B cell (primary cell): Measurements from ENCODE around the gene NACC1. TPM values are rescaled to one million over a fixed set of nuclear protein-coding genes. Genes with fewer than 3 reads are reported as not detected.

Experiments used
- ATAC-seq: fragments of 200-7000 bp; cut with Tn5 transposase; one replicate; pipeline ENCODE4 v1.10.0; 2021; ENCODE audit warnings: low read depth, mild to moderate bottlenecking, moderate number of reproducible peaks, moderate library complexity
- CTCF ChIA-PET: fragments of 350-600 bp; sonication (Branson Sonifier 250); formaldehyde crosslinking; loops from one replicate; lab custom pipeline; 2021; ENCODE audit warnings: antibody characterized with exemption, inconsistent platforms; lab: Charles Lee
- POLR2A ChIA-PET: fragments of 350-600 bp; sonication (Branson Sonifier 250); formaldehyde crosslinking; loops from one replicate; lab custom pipeline; 2021; ENCODE audit warnings: antibody characterized with exemption; lab: Charles Lee
- DNase-seq: peaks from one replicate; pipeline ENCODE4 v3.0.0; 2013
- H2AFZ ChIP-seq: 2 replicates; pipeline ENCODE4 v1.6.1; 2012; ENCODE audit warnings: mild to moderate bottlenecking, low read depth, low read length; ENCODE audit not compliant: insufficient read depth, poor library complexity, severe bottlenecking
- H3K27ac ChIP-seq, 2 donors: 1 replicate in 1 of 2; 2 replicates in 1 of 2; pipeline ENCODE4 v1.5.1; 2012 to 2013; ENCODE audit warnings: low read length in 2 of 2, mild to moderate bottlenecking in 2 of 2, moderate library complexity in 1 of 2
- H3K27me3 ChIP-seq, 4 experiments: fragments of 200-600 bp in 1 of 4; sonication (generic) in 1 of 4; replicated peaks in 1 of 4; 1 replicate in 2 of 4; 2 replicates in 2 of 4; pipeline versions ENCODE4 v1.6.1 to v1.7.0; 2013 to 2016; ENCODE audit warnings: low read length in 3 of 4, mild to moderate bottlenecking in 2 of 4, mixed read lengths in 1 of 4, moderate library complexity in 1 of 4; ENCODE audit not compliant: insufficient read depth in 4 of 4, control insufficient read depth in 3 of 4; ENCODE audit errors: control extremely low read depth in 1 of 4
- H3K36me3 ChIP-seq, 2 experiments: replicated peaks in 1 of 2; 1 replicate in 1 of 2; 2 replicates in 1 of 2; pipeline versions ENCODE4 v1.6.1 to v1.7.1; 2013; ENCODE audit warnings: low read length in 1 of 2; ENCODE audit not compliant: insufficient read depth in 2 of 2, control insufficient read depth in 1 of 2; ENCODE audit errors: control extremely low read depth in 1 of 2, extremely low read depth in 1 of 2
- H3K4me1 ChIP-seq, 2 donors: fragments of 200-600 bp in 1 of 2; sonication (generic) in 1 of 2; 1 replicate in 1 of 2; 2 replicates in 1 of 2; pipeline versions ENCODE4 v1.5.1 to v1.6.1; 2013 to 2017; ENCODE audit warnings: low read length in 2 of 2; ENCODE audit not compliant: control insufficient read depth in 2 of 2, insufficient read depth in 2 of 2
- H3K4me2 ChIP-seq: replicated peaks from 2 replicates; pipeline ENCODE3; 2012; ENCODE audit warnings: mild to moderate bottlenecking, low read depth, low read length; ENCODE audit not compliant: poor library complexity, severe bottlenecking
- H3K4me3 ChIP-seq, 5 experiments: fragments of 200-600 bp in 1 of 5; sonication (generic) in 1 of 5; 1 replicate in 3 of 5; 2 replicates in 2 of 5; pipeline versions ENCODE4 v1.5.1 to v1.7.0; 2011 to 2016; ENCODE audit warnings: low read length in 4 of 5, mild to moderate bottlenecking in 4 of 5, low read depth in 2 of 5, control low read depth in 1 of 5, moderate library complexity in 1 of 5; ENCODE audit not compliant: insufficient read depth in 1 of 5; ENCODE audit errors: control extremely low read depth in 1 of 5, extremely low read depth in 1 of 5
- H3K79me2 ChIP-seq: fragments of 200-600 bp; sonication (generic); one replicate; pipeline ENCODE4 v1.6.0; 2016; ENCODE audit warnings: low read length; ENCODE audit not compliant: control insufficient read depth, insufficient read depth
- H3K9ac ChIP-seq: fragments of 200-600 bp; sonication (generic); 2 replicates; pipeline ENCODE4 v1.6.1; 2017; ENCODE audit warnings: mild to moderate bottlenecking, low read length, moderate library complexity
- H3K9me3 ChIP-seq, 3 donors: one replicate each; pipeline versions ENCODE4 v1.6.1 to v1.7.1; 2013; ENCODE audit warnings: low read length in 2 of 3; ENCODE audit not compliant: control insufficient read depth in 2 of 3, insufficient read depth in 1 of 3; ENCODE audit errors: control extremely low read depth in 1 of 3
- H4K20me1 ChIP-seq: 2 replicates; pipeline ENCODE4 v1.6.0; 2012; ENCODE audit warnings: mild to moderate bottlenecking, low read length; ENCODE audit not compliant: insufficient read depth, control insufficient read depth, poor library complexity, severe bottlenecking
- H3K27ac Mint-ChIP-seq: one replicate; pipeline ENCODE4 v1.8.0; 2021; ENCODE audit warnings: mixed read lengths
- H3K27me3 Mint-ChIP-seq: one replicate; pipeline ENCODE4 v1.8.0; 2021; ENCODE audit warnings: mixed read lengths
- H3K4me1 Mint-ChIP-seq: one replicate; pipeline ENCODE4 v1.8.0; 2021; ENCODE audit warnings: mixed read lengths
- H3K4me3 Mint-ChIP-seq: one replicate; pipeline ENCODE4 v1.8.0; 2021; ENCODE audit warnings: mixed read lengths
- H3K9me3 Mint-ChIP-seq: one replicate; pipeline ENCODE4 v1.8.0; 2022; ENCODE audit warnings: mixed read lengths; ENCODE audit not compliant: insufficient read depth
- CTCF ChIP-seq: fragments of 200-600 bp; IDR thresholded peaks from one replicate; pipeline ENCODE4 v1.8.0; 2022; ENCODE audit warnings: antibody characterized with exemption, mild to moderate bottlenecking
- EZH2 ChIP-seq: IDR thresholded peaks from 2 replicates; pipeline ENCODE4 v1.6.1; 2012; ENCODE audit warnings: borderline replicate concordance, low read depth, mild to moderate bottlenecking, moderate library complexity, low read length; ENCODE audit not compliant: insufficient read depth, poor library complexity, severe bottlenecking
- WGBS: methylation state at CpG from one replicate; pipeline ENCODE4 v1.1.5; 2013; ENCODE audit warnings: missing lambda C conversion rate; ENCODE audit not compliant: insufficient coverage; 5-methylcytosine and 5-hydroxymethylcytosine counted together
- intact Hi-C: fragments of 100-400 bp; cut with micrococcal nuclease; formaldehyde crosslinking; loops from one replicate; pipeline ENCODE4 v1.10.0; 2022
- polyA plus RNA-seq: library from polyadenylated mRNA; depleted of rRNA; stranded (reverse); fragments of >200 nt; gene quantifications from 2 replicates; pipeline ENCODE4 v1.2.3, GENCODE V29; 2012
- total RNA-seq, 2 donors: library from RNA; stranded (reverse); fragments of 120-200 nt in 1 of 2; gene quantifications; 1 replicate in 1 of 2; 2 replicates in 1 of 2; pipeline versions ENCODE4 v1.2.3 to v1.2.4, GENCODE V29; 2013 to 2022

Gene NACC1
- total and polyA plus RNA-seq, 2 donors (not counting 1 experiment from before 2014, with no cell fraction given): 25.9 to 27.5 TPM

- DNase-seq (no peak), ATAC-seq (no peak)
- Mint-ChIP-seq H3K27me3 (peaks cover 12% of the 10 kb centered on the region), H3K27ac (no peak overlapping the region), H3K4me1 (no peaks in the 10 kb centered on the region), H3K9me3 (no peaks in the 10 kb centered on the region), H3K4me3 (no peak overlapping the region)
- Histone ChIP-seq H3K27ac (no peak overlapping the region), H4K20me1 (no peaks in the 10 kb centered on the region), H3K4me2 (no peak overlapping the region), H3K4me3 (no peak overlapping the region), H3K9ac (no peak overlapping the region), H3K27me3 (no peaks in the 10 kb centered on the region), H3K4me1 (no peaks in the 10 kb centered on the region), H3K79me2 (no peaks in the 10 kb centered on the region), H2AFZ (no peak overlapping the region), H3K9me3 (no peaks in the 10 kb centered on the region), H3K36me3 (no peaks in the 10 kb centered on the region)
- WGBS: 90% methylated on average over 28 of the region's 32 CpGs
- ChIA-PET CTCF (interaction anchor here (0.6 to 1.5 kb wide), 4 partner anchors 9 to 93 kb away, joined by 3 to 4 read pairs (median 3); no protein-coding TSS in a partner anchor), POLR2A (interaction anchor here (0.6 kb wide), 1 partner anchor 47 kb away, joined by 3 read pairs; no protein-coding TSS in a partner anchor)
- intact Hi-C loops: no loop called here
- TF ChIP-seq CTCF (no peak), EZH2 (no peak)
Observed at GRCh38 chr19:13070425-13071140, 47.5 kb upstream of the NACC1 start.

- Mint-ChIP-seq H3K4me1 (no peaks in the 10 kb centered on the region), H3K4me3 (no peak overlapping the region), H3K9me3 (no peaks in the 10 kb centered on the region), H3K27me3 (peaks cover 12% of the 10 kb centered on the region), H3K27ac (no peak overlapping the region)
- Histone ChIP-seq H3K9me3 (no peaks in the 10 kb centered on the region), H3K79me2 (no peaks in the 10 kb centered on the region), H3K36me3 (no peaks in the 10 kb centered on the region), H3K9ac (no peak overlapping the region), H3K27me3 (no peaks in the 10 kb centered on the region), H3K4me3 (no peak overlapping the region), H3K4me2 (no peak overlapping the region), H3K27ac (no peak overlapping the region), H3K4me1 (no peaks in the 10 kb centered on the region), H4K20me1 (no peaks in the 10 kb centered on the region), H2AFZ (no peak overlapping the region)
- intact Hi-C loops: no loop called here
- CTCF ChIA-PET: interaction anchor here (1.2 kb wide), 1 partner anchor 17 kb away, joined by 3 read pairs; no protein-coding TSS in a partner anchor
- POLR2A ChIA-PET: no interaction called here
- no peak for TF ChIP-seq CTCF
- TF ChIP-seq EZH2: no peak
- WGBS: 43% methylated on average over 7 of the region's 9 CpGs
- ATAC-seq: no peak
- DNase-seq: no peak
Observed at GRCh38 chr19:13071444-13072187, 46.4 kb upstream of the NACC1 start.
